Islet of Langerhans (tissue), 1 donor: ENCODE measurements around the gene PTGIR.

Experiments used
- FAIRE-seq: peaks from one replicate; lab custom pipeline; 2011; peaks lifted over from hg19 to GRCh38; lab: Jason Lieb, UNC

PTGIR gene

DNA sequence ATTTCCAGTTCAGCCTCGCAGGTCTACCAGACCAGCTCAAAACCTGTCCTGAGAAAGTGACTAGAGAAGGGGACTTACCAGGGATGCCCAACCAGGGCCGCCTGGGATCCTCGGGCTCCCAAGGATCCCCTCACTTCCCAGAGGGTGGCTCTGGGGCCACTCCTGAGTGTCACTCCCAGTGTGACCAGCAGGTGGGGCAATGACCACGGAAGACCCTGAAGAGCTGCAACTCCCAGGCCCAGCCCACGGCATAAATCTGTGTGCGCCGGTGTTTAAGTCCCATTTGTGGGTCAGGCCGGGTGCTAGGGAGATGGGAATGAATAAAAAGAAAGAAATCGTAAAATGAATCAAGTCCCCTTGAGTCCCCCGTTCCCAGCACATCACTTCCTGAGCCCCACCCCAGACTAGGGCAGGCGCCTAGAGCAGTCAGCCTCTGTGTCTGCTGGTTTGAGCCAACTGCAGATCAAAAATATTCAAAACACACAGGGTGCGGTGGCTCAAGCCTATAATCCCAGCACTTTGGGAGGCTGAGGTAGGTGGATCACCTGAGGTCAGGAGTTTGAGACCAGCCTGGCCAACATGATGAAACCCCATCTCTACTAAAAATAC, 10.7 kb downstream of the PTGIR start:
- no peak for FAIRE-seq

DNA sequence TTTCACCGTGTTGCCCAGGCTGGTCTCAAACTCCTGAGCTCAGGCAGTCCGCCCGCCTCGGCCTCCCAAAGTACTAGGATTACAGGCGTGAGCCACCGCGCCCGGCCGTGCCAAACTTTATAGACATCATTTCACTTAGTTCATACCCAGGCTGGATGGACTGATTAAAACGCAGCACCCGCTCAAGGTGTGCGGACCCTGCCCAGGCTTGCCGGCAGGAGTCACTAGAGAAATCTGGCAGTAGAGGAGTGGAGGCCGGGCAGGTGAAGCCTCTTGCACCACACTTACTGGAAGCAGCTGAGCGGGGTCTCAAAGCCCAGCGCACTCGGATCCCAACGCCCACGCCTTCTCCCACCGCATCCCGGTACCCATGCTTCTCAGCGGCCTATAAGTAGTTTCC, 11.4 kb downstream of the PTGIR start:
- FAIRE-seq: no peak

DNA sequence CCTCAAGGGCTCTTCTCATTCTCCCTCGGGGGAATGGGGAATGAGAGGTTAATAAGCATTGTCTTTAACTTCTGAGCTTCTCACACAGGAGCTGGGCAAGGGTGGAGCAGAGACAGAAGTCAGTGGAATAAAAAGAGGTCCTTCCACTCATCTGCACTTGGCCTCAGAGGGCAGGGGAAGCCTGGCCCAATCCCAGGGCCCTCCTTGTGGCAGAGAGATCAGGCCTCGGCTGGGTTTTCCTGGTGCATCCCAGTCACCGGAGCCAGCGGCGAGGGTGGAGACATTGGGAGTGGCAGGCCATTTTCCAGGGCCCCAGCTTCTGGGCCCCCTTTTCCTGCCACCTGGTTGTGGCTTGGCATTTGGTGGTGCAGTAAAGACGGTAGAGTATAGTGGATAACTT, 13.1 kb downstream of the PTGIR start:
- no peak for FAIRE-seq

DNA sequence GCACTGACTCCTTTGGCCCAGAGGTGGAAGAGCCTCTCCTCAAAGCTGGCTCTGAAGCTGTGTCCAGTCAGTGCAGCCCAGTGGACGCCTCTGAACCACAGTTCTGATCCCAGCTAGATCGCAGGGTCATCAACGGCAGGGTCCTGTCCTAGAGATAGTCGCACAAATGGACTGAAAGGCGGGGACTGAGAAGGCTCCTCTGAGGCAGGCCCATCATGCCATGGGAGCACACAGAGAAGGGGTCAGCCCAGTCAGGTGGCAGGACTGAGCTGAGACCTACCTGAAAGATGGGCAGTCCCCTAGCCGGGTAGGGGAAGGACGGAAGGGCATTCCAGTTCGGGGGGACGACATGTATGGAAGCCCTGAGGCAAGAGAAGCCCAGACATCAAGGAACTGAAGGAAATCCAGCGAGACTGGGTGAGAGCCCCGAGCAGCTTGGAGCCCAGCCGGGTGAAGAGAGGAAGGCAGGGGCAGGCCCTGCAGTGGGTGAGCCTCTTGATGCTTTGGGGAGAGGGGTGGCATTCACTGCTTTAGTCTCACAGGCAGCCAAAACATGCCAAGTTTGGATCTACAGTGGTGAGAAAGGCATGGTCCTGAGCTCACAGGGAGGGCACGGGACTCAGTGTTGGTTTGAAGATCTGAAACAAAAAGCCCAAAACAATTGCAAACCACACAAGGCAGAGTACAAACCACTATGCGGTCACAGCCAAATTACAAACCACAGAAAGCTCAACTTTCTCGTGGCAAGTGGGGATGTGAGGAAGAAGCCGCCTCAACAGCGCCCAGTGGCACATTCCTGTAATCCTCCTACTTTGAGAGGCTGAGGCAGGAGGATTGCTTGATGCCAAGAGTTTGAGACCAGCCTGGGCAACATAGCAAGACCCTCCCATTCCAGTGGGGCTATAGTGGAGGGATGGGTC, 13.8 kb downstream of the PTGIR start:
- no peak for FAIRE-seq

DNA sequence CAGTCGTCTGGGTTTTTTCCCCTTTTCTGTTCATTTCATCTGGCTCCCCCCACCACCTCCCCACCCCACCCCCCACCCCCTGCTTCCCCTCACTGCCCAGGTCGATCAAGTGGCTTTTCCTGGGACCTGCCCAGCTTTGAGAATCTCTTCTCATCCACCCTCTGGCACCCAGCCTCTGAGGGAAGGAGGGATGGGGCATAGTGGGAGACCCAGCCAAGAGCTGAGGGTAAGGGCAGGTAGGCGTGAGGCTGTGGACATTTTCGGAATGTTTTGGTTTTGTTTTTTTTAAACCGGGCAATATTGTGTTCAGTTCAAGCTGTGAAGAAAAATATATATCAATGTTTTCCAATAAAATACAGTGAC, 14.5 kb downstream of the PTGIR start:
- FAIRE-seq: no peak

DNA sequence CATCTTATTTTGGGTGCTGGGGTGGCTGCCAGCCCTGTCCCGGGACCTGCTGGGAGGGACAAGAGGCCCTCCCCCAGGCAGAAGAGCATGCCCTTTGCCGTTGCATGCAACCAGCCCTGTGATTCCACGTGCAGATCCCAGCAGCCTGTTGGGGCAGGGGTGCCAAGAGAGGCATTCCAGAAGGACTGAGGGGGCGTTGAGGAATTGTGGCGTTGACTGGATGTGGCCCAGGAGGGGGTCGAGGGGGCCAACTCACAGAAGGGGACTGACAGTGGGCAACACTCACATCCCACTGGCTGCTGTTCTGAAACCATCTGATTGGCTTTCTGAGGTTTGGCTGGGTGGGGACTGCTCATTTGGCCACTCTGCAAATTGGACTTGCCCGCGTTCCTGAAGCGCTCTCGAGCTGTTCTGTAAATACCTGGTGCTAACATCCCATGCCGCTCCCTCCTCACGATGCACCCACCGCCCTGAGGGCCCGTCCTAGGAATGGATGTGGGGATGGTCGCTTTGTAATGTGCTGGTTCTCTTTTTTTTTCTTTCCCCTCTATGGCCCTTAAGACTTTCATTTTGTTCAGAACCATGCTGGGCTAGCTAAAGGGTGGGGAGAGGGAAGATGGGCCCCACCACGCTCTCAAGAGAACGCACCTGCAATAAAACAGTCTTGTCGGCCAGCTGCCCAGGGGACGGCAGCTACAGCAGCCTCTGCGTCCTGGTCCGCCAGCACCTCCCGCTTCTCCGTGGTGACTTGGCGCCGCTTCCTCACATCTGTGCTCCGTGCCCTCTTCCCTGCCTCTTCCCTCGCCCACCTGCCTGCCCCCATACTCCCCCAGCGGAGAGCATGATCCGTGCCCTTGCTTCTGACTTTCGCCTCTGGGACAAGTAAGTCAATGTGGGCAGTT, 15.1 kb downstream of the PTGIR start:
- FAIRE-seq: no peak

DNA sequence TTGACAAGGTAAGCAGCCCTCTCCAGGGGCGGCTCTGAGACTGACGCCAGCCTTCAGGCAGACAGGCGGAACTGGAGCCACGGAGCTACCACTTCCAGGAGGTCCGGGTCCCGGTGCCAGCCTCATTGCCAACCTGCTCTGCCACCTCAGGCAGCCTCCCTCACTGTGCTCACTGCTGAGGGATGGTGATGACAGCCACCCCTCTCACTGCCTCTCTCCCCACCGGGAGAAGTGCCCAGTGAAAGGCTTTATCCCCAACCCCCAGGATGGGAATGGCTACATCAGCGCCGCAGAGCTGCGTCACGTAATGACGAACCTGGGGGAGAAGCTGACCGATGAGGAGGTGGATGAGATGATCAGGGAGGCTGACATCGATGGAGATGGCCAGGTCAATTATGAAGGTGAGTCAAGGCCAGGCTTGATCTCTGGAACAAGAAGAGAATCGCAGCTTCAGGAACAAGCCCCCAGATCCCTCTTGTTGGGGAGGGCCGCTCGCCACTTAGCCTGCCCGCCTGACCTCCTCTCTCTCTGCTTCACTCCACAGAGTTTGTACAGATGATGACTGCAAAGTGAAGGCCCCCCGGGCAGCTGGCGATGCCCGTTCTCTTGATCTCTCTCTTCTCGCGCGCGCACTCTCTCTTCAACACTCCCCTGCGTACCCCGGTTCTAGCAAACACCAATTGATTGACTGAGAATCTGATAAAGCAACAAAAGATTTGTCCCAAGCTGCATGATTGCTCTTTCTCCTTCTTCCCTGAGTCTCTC, 16.1 kb downstream of the PTGIR start:
- FAIRE-seq: no peak

DNA sequence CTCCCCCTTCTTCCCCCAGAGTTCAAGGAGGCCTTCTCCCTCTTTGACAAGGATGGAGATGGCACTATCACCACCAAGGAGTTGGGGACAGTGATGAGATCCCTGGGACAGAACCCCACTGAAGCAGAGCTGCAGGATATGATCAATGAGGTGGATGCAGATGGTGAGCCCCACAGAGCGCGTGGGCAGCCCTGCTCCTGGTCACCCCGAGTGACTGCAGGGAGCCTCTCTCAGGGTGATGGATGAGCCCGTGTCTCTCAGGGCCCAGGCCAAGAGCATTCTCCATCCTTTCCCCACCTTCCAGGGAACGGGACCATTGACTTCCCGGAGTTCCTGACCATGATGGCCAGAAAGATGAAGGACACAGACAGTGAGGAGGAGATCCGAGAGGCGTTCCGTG, 16.7 kb downstream of the PTGIR start:
- FAIRE-seq: no peak

DNA sequence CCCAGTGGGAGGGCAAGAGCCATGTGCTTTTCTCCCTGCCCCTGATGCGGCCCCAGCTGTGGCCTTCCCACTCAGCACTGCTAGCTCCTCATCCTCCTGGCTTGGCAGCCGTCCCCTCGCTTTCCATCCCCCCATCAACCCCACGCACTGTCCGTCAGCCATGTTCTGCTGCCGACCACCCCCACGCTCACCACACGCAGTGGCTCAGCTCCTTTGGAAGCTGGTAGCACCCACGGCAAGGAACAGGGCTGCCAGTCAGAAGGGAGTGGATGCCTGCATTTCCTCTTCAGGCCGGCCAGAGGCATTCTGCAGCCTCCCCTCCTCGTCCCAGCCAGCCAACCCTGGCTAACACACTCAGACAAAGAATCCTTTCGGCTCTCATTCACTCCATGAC, 17.4 kb downstream of the PTGIR start:
- no peak for FAIRE-seq

DNA sequence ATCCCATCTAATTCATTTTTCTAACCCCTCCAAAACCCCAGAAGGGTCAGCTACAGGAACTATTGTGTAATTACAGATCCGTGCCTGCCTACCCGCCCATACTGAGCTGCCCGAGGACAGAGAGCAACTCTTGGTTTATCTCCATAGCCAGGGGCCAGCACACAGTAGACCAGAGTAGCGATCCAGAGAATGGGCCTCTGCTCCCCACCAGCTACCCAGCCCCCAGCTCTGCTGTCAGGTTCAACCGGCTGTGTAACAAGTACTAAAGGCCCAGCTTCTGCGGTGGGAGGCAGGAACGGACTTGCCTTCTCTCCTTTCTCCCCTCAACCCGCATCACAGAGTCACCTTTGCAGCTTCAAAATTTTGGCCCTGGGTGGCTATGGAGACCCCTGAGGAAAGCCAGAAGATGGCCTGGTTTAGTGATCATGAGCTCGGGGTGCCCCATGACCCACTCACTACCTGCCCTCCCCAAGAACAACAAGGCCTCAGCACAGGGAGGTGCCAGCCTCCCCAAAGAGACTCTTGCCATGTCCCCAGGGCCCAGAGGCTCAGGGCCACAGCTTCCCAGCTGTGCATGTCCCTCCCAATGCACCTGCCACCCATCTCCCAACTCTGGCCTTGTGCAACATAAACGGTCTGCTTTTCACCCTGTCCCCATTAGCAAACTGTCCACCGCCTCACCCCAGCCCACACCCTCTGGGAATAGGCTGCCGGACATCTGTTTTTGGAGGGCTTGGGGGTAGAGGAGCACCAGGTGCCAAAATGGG, 18.0 kb downstream of the PTGIR start:
- FAIRE-seq: no peak

DNA sequence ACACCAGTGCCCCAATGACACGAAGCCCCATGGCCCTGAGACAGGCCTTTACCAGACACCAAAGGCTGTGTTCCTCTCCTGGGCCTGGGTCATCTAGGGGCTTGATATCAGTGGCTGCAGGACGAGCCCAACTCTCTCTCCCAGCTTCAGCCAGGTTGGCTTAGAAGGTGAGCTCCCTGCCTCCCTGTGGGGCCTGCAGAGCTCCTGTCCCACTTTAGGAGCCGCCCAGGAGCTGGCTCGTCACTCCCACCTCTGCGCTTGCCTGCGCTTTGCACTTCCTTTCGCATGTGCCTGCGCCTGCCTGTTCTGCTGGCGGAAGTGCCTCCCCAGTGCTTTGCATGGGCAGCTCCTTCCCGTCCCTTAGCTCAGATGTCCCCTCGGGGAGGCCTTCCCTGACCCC, 18.9 kb downstream of the PTGIR start:
- no peak for FAIRE-seq

DNA sequence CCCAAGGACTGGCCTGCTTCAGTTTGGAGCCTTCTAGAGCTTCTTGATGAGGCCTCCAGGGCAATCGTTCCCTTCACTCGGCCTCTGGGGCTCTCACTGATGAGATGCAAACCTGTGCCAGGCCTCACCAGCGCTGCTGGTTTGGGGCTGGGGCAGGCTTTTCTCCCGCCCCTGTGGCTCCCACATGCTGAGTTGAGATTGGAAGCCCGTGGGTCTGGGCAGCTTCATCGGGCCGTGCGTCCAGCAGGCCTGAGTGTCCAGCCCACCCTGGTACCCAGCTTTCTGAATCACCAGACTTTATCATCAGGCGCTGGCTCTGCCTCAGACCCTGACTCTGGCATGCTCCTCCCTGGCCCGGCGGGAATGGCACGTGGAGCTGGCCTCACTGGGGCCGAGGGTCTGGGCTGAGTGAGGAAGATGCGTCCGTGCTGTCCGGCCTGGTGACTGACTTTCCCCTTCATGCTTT, 19.5 kb downstream of the PTGIR start:
- no peak for FAIRE-seq

DNA sequence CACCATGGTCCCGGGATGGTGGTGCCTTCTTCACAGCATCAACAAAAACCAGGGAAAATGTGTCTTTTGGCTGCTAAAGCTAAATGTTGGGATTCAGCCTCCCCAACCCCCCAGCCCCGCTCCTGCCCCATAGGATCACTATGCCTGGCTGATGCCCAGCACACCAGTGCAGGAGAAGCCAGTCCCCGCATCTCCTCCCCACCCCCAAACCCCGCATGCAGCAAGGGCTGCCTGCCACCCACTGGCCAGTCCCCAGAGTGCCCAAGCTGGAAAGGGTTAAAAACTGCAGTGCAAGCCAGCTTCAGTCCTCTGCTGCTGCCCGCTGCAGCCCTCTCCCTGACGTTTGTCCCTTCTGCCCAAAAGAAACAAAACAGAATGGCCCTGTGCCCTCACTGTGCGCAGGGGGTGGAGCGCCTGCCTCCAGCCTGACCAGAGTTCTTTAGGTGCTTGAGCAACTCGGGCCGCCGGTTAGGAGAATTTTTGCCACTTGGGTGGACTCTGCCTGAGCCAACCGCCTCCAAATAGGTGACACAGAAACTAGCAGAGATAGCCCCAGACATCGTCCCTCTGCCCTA, 20.0 kb downstream of the PTGIR start:
- no peak for FAIRE-seq

DNA sequence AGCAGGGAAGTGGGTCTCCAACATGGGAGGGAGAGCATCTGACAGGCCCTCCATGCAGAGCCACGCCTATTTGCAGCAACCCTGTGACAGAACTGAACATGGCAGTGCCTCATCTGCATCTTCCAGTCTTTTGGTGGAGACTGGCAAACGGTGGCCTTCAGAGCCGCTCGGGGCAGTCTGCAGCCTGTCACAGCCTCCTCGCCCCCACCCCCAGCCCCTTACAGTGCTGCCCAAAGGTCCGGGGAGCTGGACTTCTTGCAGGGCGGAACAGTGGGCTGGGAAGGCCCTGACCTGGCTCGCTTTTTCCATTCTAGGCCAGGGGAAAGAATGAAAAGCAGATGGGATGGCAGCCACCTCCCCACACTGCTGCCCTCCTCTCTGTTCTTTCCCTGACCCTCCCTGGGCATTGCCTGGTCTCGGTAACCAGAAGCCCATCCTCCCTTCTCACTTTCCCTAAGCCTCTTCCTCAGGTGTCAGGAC, 21.1 kb downstream of the PTGIR start:
- no peak for FAIRE-seq

DNA sequence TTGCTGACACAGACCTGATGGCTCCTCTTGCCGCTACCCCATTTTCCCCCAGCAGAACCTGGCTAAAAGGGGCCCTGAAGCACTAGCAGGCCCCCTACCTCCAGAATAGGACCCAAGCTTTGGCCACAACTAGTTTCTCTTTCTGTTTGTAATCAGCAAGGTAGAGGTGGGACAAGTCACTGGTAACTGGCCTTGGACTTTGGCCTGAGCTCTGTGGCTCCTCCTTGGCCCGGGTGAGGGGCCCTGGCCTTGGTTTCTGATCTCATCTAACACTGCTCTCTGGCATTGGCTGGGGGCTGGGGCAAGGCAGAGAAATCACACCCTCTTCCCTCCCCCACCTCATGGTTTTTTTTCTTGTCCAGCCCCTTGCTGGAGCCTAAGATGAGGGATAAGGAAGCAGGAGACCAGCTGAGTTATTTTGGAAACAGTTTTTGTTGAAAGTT, 21.7 kb downstream of the PTGIR start:
- no peak for FAIRE-seq

DNA sequence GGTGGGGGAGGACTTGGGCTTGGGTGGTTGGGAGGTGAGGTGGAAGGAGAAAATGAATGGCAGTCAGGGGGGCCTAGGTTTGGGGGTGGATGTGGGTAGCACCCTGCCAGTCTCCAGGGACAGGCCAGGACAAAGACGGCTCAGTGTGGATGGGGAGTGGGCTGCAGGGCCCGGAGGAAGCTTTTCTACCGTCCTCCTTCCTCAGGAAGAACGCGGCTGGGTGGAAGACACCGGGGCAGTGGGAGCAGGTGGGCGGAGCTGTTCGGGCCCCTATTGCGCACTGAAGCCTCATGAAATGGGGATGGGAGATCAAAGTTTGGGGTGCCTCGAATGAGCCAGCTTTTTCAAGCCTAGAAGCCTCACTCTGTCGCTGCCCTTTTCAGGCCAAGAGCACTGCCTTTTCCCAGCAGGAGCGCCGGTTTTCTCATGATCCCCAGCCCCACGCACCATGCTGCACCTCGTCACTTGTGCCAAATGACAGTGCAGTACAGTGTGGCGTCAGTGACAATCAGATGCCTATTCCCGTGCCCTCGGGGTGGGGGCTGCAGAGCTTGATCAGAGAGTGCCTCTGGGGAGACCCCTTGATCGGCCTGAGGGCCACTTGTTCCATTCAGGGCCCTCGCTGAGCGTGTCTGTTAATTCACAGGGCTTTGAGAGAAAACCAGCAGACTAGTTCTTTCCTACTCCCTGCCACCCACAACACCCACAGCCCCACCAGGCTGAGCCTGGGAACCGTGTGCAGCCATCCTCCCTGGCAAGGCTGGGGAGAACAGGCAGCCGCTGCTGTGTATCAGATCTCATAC, 22.3 kb downstream of the PTGIR start:
- FAIRE-seq: no peak

DNA sequence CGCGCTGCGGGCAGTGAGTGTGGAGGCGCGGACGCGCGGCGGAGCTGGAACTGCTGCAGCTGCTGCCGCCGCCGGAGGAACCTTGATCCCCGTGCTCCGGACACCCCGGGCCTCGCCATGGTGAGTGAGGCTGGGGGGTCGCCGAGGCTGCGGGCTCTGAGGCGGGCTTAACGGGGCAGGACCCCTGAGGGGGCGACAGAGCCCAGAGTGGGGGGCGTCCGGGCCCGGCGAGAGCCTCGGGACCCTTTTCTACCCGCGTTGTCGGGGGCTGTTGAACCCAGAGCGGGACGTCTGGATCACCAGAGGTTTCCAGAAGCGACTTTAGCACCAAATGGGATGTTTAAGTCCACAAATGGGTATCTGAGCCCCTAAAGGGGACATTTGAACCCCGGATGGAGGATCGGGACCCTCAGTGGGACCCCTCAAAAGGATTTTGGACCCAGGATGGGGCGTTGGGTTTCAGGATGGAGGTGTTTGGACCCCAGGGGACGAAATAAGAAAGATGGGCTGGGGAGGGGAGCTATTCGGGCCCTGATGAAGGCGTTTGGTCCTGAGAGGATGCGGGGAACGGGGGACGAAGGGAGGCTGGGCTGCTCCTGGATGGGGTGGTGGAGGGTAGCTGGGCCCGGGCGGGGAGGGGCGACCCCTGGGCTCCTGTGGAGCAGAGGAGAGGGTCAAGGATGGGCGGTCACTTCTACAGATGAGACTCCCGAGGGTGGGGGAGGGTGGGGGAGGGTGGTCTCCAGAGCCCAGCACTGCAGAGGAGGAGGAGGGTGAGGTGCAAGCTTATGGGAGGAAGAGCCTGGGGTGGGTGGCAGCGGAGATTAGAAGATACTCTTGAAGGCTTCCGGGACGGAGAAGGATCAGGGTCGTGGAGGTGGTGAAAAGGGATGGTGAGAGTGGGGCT, 23.3 kb downstream of the PTGIR start, which contains the start of gene CALM3:
Gene CALM3, plus strand, starts transcription at position 13 of the 907 bp plus-strand sequence. Its CDS starts 105 bp downstream, at position 118.
- FAIRE-seq: no peak
